Spinal cord (tissue), 10 donors: ENCODE measurements around the gene PAPSS2. TPM values are rescaled to one million over a fixed set of nuclear protein-coding genes. Genes with fewer than 3 reads are reported as not detected.
"Not testable (repeated sequence)": the region's sequence is repeated elsewhere in the genome, so short reads cannot be mapped to it uniquely, and the experiment has no call there.

Experiments
- DNase-seq, 6 donors: peaks; one replicate each; pipeline versions ENCODE4 v3.0.0 to v3.0.0-alpha.2; 2013 to 2015; ENCODE audit warnings: low spot score in 6 of 6, low read depth in 4 of 6
- H3K27ac ChIP-seq: one replicate; pipeline ENCODE4 v1.5.1; 2013; ENCODE audit warnings: low read depth, low read length, control low read depth
- H3K27me3 ChIP-seq: one replicate; pipeline ENCODE4 v1.6.1; 2013; ENCODE audit warnings: low read length; ENCODE audit not compliant: control insufficient read depth, insufficient read depth
- H3K36me3 ChIP-seq: one replicate; pipeline ENCODE4 v1.6.1; 2013; ENCODE audit warnings: low read length; ENCODE audit not compliant: control insufficient read depth, insufficient read depth
- H3K4me1 ChIP-seq: one replicate; pipeline ENCODE4 v1.6.1; 2013; ENCODE audit warnings: low read length; ENCODE audit not compliant: control insufficient read depth, insufficient read depth
- H3K4me3 ChIP-seq: one replicate; pipeline ENCODE4 v1.5.1; 2013; ENCODE audit warnings: low read depth, low read length, control low read depth
- H3K9me3 ChIP-seq: one replicate; pipeline ENCODE4 v1.6.1; 2013; ENCODE audit warnings: low read length; ENCODE audit not compliant: control insufficient read depth, insufficient read depth
- WGBS: methylation state at CpG from one replicate; pipeline ENCODE4 v1.1.5; 2013; ENCODE audit warnings: missing lambda C conversion rate; ENCODE audit not compliant: insufficient coverage; 5-methylcytosine and 5-hydroxymethylcytosine counted together
- long read RNA-seq, 4 donors: transcript quantifications; one replicate each; lab custom pipeline, GENCODE V29; 2026
- polyA plus RNA-seq, 2 donors: library from polyadenylated mRNA; unstranded; fragments of 120-200 nt; gene quantifications; one replicate each; pipeline ENCODE4 v1.2.1, GENCODE V29; 2013; ENCODE audit not compliant: insufficient read length in 2 of 2
- total RNA-seq, 2 donors: library from RNA; depleted of rRNA in 1 of 2; stranded (reverse); fragments of 120-200 nt in 1 of 2; fragments of >200 nt in 1 of 2; gene quantifications; one replicate each; pipeline versions ENCODE4 v1.2.3 to v1.2.4, GENCODE V29; 2013 to 2014
- donor health status: healthy.

PAPSS2 gene
- total RNA-seq: 10 to 100 TPM; 12.3 to 13.4 TPM
- 10 to 100 TPM in 1 of 2 donors, 1 to 10 TPM in 1; 8.8 to 10.2 TPM for polyA plus RNA-seq
- long read RNA-seq, donor 1: 0 reads
- long read RNA-seq, donor 2: 0 reads
- long read RNA-seq, donor 3, partial matches to known transcripts: 0 of 2 reads
- long read RNA-seq, donor 3, other reads (novel, unspliced or antisense): 0 of 2 reads
- long read RNA-seq, donor 4, transcript PAPSS2-201 (12 exons, 3,949 nt): major isoform, 9 of 22 reads
- long read RNA-seq, donor 4, partial matches to known transcripts: 13 of 22 reads
- long read RNA-seq, donor 4, other reads (novel, unspliced or antisense): 0 of 22 reads

- Histone ChIP-seq H3K27me3 (peaks cover 3% of the 10 kb centered on the region), H3K9me3 (no peaks in the 10 kb centered on the region), H3K27ac (peak within 1 kb of the TSS; percentile 80), H3K4me1 (peaks cover 21% of the 10 kb centered on the region), H3K4me3 (peak within 1 kb of the TSS; percentile 78), H3K36me3 (no peaks in the 10 kb centered on the region)
- 0% methylated on average over 69 of the region's 82 CpGs for WGBS
- peak in 3 of 6 donors; percentile 52 to 79 (median 75) for DNase-seq
Observed at GRCh38 chr10:87659571-87660483, at the start of gene PAPSS2. TSS of gene PAPSS2 (plus strand) at chr10:87659878. CDS start at chr10:87659982, 104 bp downstream.

- 94% methylated on average over 2 of the region's 2 CpGs for WGBS
- not testable (repeated sequence) for DNase-seq, H3K36me3 ChIP-seq, H3K9me3 ChIP-seq, H3K4me1 ChIP-seq, H3K4me3 ChIP-seq, H3K27ac ChIP-seq, H3K27me3 ChIP-seq
Observed at GRCh38 chr10:87611341-87611740, 48.3 kb upstream of the PAPSS2 start.

GRCh38 chr10:87612115-87612514 is 47.6 kb upstream of the PAPSS2 start:
- peaks cover 2% of the 10 kb centered on the region for H3K4me1 ChIP-seq
- no peak overlapping the region for H3K4me3 ChIP-seq
- peaks cover 2% of the 10 kb centered on the region for H3K9me3 ChIP-seq
- DNase-seq: no peak
- H3K27me3 ChIP-seq: no peaks in the 10 kb centered on the region
- H3K36me3 ChIP-seq: no peaks in the 10 kb centered on the region
- H3K27ac ChIP-seq: no peak overlapping the region
- no CpG with 5 or more reads among the region's 2 CpGs for WGBS

- no peak overlapping the region for H3K27ac ChIP-seq
- no peak overlapping the region for H3K4me3 ChIP-seq
- H3K36me3 ChIP-seq: no peaks in the 10 kb centered on the region
- peaks cover 2% of the 10 kb centered on the region for H3K9me3 ChIP-seq
- no peaks in the 10 kb centered on the region for H3K27me3 ChIP-seq
- no peak for DNase-seq
- H3K4me1 ChIP-seq: peaks cover 5% of the 10 kb centered on the region
- WGBS: 89% methylated on average over 1 of the region's 2 CpGs
Observed at GRCh38 chr10:87613751-87614150, 45.9 kb upstream of the PAPSS2 start.

GRCh38 chr10:87615856-87616255 is 43.8 kb upstream of the PAPSS2 start:
- WGBS: 88% methylated on average over 2 of the region's 3 CpGs

GRCh38 chr10:87617503-87617902 is 42.2 kb upstream of the PAPSS2 start:
- Histone ChIP-seq H3K27ac (no peak overlapping the region), H3K36me3 (no peaks in the 10 kb centered on the region), H3K27me3 (no peaks in the 10 kb centered on the region), H3K4me3 (no peak overlapping the region), H3K9me3 (no peaks in the 10 kb centered on the region), H3K4me1 (peaks cover 6% of the 10 kb centered on the region)
- DNase-seq: no peak
- 75% methylated on average over 1 of the region's 1 CpG for WGBS

More at GRCh38 chr10:87615856-87616255, 43.8 kb upstream of the PAPSS2 start:
- Histone ChIP-seq H3K27ac (no peak overlapping the region), H3K27me3 (no peaks in the 10 kb centered on the region), H3K9me3 (peaks cover 2% of the 10 kb centered on the region), H3K36me3 (no peaks in the 10 kb centered on the region), H3K4me1 (peaks cover 6% of the 10 kb centered on the region), H3K4me3 (no peak overlapping the region)
- DNase-seq: no peak

- DNase-seq: no peak
- H3K36me3 ChIP-seq: no peaks in the 10 kb centered on the region
- 81% methylated on average over 10 of the region's 11 CpGs for WGBS
- H3K27ac ChIP-seq: no peak overlapping the region
- H3K4me1 ChIP-seq: peaks cover 6% of the 10 kb centered on the region
- no peaks in the 10 kb centered on the region for H3K9me3 ChIP-seq
- H3K27me3 ChIP-seq: no peaks in the 10 kb centered on the region
- no peak overlapping the region for H3K4me3 ChIP-seq
Observed at GRCh38 chr10:87618566-87619423, 40.9 kb upstream of the PAPSS2 start.

- Histone ChIP-seq H3K27ac (no peak overlapping the region), H3K9me3 (no peaks in the 10 kb centered on the region), H3K27me3 (peaks cover 2% of the 10 kb centered on the region), H3K36me3 (no peaks in the 10 kb centered on the region), H3K4me3 (no peak overlapping the region), H3K4me1 (peaks cover 6% of the 10 kb centered on the region)
- no peak for DNase-seq
- 57% methylated on average over 3 of the region's 5 CpGs for WGBS
Observed at GRCh38 chr10:87619705-87620104, 40.0 kb upstream of the PAPSS2 start.

GRCh38 chr10:87621440-87621839 is 38.2 kb upstream of the PAPSS2 start:
- H3K4me1 ChIP-seq, H3K9me3 ChIP-seq, DNase-seq, H3K27ac ChIP-seq, H3K27me3 ChIP-seq, H3K4me3 ChIP-seq, H3K36me3 ChIP-seq: not testable (repeated sequence)
